Activated gamma-delta T cell treated with anti-CD3 and anti-CD28 coated beads, Interleukin-2, amount 50 U/mL, for 16 hours (primary cell): ENCODE data around the gene IL18BP.

Source experiments
- DNase-seq: peaks from one replicate; pipeline ENCODE4 v3.0.0-alpha.2; 2020; ENCODE audit warnings: low read depth

Gene IL18BP

DNA sequence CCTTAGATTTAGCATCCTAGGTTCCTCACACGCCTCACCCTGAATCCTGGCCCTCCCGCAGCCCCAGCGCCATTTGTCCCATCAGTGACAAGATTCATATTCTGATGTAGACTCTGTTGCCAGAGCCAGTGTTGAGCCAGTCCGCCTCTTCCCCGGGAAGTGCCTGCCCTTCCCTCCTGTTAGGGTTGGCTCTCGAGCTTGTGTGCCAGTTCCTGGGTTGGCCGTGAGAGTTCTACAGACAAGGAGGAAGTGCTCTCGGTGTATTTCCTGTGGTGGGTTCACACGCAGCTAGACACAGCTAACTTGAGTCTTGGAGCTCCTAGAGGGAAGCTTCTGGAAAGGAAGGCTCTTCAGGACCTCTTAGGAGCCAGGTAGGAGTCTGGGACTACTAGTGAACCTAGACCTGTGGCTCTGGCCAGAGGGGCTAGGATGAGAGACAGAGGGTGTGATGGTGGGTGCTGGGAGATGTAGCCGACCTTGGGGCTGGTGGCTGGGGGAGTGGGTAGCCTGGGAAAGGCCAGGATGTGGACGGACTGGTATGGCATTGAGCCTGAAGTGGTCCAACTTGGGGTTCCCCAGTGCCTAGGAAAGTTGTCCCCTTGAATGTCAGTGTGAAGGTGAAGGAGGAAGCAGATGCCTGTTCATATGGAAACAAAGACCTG, at the start of gene IL18BP:
IL18BP (plus strand) TSS at position 261 of the 662 bp plus-strand sequence. CDS start 1,076 bp downstream, outside the sequence.
- DNase-seq, result peak; percentile 6

DNA sequence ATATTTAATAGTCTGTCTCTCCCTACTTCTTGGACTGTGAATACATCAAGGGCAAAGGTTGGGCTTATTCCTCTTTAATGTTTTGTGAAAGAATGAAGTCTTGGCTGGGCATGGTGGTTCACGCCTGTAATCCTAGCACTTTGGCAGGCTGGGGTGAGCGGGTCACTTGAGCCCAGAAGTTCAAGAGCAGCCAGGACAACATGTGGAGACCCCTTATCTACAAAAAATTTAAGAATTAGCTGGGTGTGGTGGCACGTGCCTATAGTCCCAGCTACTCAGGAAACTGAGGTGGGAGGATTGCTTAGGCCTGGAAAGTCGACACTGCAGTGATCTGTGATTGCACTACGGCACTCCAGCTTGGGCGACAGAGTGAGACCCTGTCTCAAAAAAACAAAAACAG, 49.7 kb upstream of the IL18BP start:
- no peak for DNase-seq

DNA sequence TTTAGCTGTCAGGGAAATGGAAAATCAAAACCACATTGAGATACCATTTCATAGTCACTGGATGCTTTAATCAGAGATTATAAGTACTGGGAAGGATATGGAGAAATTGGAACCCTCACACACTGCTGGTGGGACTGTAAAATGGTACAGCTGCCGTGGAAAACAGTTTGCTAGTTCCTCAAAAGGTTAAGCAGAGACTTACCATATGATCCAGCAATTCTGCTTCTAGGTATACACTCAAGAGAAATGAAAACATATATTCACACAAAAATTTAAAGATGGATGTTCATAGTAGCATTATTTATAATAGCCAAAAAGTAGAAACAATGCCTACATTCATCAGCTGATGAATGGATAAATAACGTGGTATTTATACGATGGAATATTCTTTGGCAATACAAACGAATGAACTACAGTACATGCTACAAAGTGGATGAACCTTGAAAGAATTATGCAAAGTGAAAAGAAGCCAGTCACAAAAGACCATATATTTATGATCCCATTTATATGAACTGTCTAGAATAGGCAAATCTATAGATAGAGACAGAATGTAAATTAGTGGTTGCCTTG, 46.9 kb upstream of the IL18BP start:
- DNase-seq, result no peak

DNA sequence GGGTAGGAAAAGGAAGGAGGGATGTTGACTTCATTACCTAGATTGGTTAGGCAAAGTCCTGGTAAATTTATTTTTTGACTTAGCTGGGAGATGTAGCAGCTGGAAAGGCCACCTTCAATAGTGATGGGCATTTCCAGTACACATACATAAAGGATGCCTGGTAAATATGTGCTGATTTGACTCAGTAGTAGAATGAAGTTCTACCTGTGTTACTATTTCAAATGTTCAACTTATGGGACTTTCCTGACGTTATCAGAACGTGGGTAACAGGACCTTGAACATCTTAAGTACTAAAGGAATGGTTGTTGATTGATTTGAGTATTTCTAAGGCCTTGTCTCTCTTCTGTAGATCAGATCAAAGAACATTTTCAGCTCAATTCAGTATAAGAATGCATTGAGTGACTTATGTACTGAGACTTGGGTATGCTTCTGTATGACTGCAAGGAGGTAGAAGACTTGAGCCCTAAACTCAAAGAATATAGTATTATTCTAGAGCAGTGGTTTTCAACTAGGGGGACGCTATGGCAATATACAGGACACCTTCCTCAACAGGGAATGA, 42.7 kb upstream of the IL18BP start:
- DNase-seq, result no peak

DNA sequence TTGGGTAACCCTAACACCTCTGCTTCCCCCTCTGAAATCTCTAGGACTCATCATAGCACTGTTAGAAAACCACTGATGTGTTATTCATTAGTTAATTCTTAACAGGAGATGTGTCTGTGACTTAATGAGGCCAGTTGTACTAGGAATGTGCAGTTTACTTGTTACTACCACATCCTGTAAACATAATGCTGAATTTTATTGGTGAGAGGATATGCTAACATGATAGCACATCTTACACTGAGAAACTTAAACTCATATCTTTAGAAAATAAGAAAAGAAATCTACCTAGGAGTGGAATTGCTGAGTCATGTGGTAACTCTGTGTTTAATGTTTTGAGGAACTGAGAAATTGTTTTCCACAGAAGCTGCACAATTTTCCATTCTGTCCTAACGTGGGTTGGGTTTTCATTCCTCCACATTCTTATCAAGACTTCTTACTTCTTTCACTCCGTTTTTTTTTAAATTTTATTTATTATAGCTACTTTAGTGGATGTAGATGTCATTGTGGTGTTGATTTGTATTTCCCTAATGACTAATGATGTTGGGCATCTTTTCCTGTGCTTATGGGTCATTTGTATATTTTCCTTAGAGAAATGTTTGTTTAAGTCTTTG, 36.2 kb upstream of the IL18BP start:
- DNase-seq, result no peak

- DNase-seq, result no peak
Observed at GRCh38 chr11:71963468-71963867, 35.2 kb upstream of the IL18BP start.

DNA sequence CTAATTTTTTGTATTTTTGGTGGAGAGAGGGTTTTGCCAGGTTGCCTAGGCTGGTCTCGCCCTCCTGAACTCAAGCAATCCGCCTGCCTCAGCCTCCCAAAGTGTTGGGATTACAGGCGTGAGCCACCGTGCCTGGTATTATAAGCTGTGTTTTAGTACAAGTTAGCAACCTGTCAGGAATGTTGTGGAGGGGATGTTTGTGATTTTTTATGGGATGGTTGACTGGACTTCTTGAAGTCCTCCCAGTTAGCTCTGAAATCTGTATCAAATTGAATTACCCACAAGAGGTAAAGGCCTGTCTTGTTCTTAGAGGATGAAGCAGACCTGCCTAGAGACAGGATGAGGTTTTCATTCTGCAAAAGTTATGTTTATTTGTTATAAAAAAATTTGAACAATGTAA, 34.1 kb upstream of the IL18BP start:
- DNase-seq, result no peak

DNA sequence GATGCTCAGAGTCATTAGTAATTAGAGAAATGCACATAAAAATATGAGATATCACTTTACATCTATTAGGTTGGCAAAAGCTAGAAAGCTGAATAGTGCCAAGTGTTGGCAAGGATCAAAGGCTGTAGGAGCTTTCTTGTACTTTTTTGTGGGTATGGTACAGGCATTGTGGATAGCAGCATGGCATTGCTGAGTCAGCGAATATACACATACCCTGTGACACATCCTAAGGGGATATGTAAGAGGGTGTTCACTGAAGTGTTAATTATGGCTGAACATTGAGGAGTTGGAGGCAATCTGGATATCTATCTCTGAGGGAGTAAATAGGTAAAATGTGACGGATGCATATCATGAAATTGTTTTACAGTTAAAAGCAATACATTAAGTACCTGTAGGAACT, 27.0 kb upstream of the IL18BP start:
- no peak for DNase-seq

GRCh38 chr11:71976551-71976950, 22.2 kb upstream of the IL18BP start:
- no peak for DNase-seq

- no peak for DNase-seq
Observed at GRCh38 chr11:71977090-71977489, 21.6 kb upstream of the IL18BP start.

- peak; percentile 19 for DNase-seq
Observed at GRCh38 chr11:71977743-71978418, 20.8 kb upstream of the IL18BP start.

- DNase-seq, result no peak
Observed at GRCh38 chr11:71979094-71979493, 19.6 kb upstream of the IL18BP start.

DNA sequence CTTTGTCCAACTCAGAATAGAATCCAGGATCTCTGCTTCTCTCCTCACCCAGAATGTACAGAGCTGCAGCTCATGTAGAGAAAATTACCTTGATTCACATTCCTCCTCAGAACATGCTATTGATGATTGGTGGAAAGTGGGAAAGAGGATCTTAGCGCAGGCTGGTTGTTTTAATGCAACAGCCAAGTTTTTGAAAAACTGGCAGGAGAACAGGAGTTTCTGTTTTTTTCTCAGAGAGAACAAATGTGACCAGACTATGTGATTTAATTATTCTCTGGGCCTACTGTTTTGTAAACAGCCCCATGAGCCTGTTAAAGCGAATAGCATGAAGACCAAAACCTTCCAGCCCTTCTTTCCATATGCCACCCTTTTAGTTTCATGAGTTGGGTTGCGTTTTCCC, 19.1 kb upstream of the IL18BP start:
- DNase-seq, result no peak

DNA sequence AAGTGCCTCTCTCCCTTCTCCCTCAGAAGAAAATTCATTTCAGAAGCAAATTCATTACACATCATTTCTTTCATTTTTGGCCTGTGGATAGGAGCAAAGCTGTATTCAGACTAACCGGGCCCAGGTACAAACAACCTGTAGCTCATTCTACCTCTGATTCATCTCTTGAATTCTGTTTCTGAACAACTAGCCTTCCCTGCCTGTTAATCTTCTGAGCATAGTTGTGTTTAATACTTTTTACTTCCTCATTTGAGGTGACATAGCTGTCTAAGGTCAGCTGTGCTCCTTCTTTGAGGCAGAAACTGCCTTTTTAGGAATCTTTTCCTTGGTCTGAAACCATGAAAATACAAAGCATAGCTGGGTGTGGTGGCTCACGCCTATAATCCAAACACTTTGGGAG, 12.6 kb upstream of the IL18BP start:
- no peak for DNase-seq

GRCh38 chr11:71987521-71987920, 11.2 kb upstream of the IL18BP start:
- no peak for DNase-seq

DNA sequence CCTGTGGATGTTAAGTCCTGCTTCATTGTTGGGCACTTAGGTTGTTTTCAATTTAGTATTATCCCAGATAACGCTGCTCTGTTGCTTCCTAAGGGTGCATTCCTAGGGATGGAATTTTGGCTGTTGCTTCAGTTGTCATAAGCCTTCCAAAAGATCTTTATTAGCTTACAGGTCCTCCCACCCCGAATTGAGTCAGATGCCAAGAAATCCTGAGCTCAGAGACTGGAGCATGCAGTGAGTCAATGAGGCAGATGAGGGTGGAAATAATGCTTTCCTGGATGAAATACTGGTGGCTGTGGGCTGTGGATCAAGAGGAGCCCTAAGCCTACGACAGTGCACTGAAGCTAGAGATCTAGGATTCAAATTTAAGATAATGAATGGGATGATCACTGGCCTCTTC, 10.7 kb upstream of the IL18BP start:
- DNase-seq, result no peak

DNA sequence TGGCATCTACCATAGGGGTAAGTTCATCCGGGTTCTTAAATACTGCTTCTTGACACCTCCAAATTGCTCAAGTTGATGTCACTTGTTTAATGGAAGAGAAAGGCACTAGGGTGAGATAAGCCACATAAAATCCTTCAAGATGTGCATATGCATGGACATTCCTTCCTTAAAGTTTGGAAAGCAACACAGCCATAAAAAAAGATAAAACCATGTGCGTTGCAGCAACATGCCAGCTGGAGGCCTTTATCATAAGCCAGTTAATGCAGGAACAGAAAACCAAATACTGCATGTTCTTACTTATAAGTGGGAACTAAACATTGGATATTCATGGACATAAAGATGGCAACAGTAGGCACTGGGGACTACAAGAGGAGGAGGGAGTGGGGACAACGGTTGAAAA, 8.0 kb upstream of the IL18BP start:
- no peak for DNase-seq

GRCh38 chr11:71991494-71991893, 7.2 kb upstream of the IL18BP start:
- no peak for DNase-seq

- no peak for DNase-seq
Observed at GRCh38 chr11:71992136-71992730, 6.5 kb upstream of the IL18BP start.

GRCh38 chr11:71994786-71995185, 3.9 kb upstream of the IL18BP start:
- no peak for DNase-seq

DNA sequence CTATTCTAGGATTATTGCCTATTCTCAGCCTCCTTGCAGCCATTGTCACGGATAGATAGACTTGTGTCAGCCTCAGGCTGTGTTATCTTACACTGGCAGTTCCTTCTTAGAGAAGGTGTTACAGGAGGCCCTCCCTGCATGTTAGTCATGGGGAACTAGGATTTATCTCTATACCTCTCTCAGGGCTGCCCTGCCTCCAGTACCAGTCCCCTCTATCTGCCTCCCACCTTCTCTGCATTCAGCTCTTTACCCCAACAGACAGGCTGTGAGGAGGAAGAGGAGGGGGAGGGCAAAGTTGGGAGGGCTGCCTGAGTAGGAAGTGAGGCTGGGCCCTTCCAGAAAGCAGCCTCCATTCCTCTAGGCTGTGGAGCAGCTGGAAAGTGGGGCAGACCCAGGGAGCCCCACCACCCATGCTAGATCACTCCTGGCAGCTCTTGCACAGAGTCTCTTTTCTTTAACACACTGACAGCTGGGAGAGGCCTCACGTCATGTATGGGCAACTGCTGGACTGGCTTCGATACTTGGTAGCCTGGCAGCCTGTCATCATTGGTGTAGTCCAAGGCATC, 2.9 kb upstream of the IL18BP start:
- DNase-seq, result no peak

DNA sequence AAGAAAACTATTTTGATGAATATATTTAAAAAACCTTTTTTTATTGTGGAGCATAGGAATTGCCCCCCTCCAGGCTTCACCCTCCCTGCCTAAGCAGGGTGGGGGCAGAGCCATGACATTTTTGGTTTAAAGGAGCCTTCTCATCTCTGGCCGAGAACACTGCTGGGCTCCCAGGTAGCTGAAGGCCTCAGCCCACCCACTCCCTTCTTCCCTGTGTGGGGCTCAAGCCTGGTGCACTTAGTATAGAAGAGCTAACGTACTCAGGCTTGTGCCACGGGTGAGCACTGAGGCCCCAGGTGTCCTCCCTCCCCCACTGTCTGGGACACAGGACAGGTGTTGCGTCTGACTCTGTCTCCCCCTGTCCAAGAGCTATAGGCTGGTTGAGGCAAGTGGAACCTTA, 2.2 kb upstream of the IL18BP start:
- no peak for DNase-seq
